H1 (cell line): ENCODE data around the gene ZNF473. TPM values are rescaled to one million over a fixed set of nuclear protein-coding genes. Genes with fewer than 3 reads are reported as not detected.

Source experiments
- CTCF ChIA-PET: fragments of 300-600 bp; sonication (Branson Sonifier 250); formaldehyde crosslinking; loops from one replicate; lab custom pipeline; 2021; ENCODE audit not compliant: partially characterized antibody; lab: Charles Lee
- POLR2A ChIA-PET: fragments of 300-600 bp; sonication (Branson Sonifier 250); formaldehyde crosslinking; loops from one replicate; lab custom pipeline; 2021; ENCODE audit warnings: inconsistent platforms; ENCODE audit not compliant: partially characterized antibody; lab: Charles Lee
- DNase-seq, 2 experiments: peaks; one replicate each; pipeline versions ENCODE4 v3.0.0 to v3.0.0-alpha.2; 2010 to 2022; ENCODE audit warnings: low spot score in 2 of 2, low read depth in 1 of 2, mixed read lengths in 1 of 2
- FAIRE-seq: peaks from 2 replicates; lab custom pipeline; 2011; peaks lifted over from hg19 to GRCh38; lab: Jason Lieb, UNC
- H2AFZ ChIP-seq: 2 replicates; pipeline ENCODE4 v1.8.1; 2012; ENCODE audit warnings: low read length, inconsistent platforms
- H2AK5ac ChIP-seq: 2 replicates; pipeline ENCODE4 v1.6.1; 2013; ENCODE audit warnings: low read depth, low read length
- H2BK120ac ChIP-seq: replicated peaks from 2 replicates; pipeline ENCODE3; 2013; ENCODE audit warnings: low read depth, low read length, inconsistent platforms
- H2BK12ac ChIP-seq: 2 replicates; pipeline ENCODE4 v1.6.1; 2013; ENCODE audit warnings: low read depth, low read length
- H2BK15ac ChIP-seq: 2 replicates; pipeline ENCODE4 v1.6.1; 2013; ENCODE audit warnings: low read length
- H2BK20ac ChIP-seq: 2 replicates; pipeline ENCODE4 v1.6.1; 2013; ENCODE audit warnings: low read length
- H2BK5ac ChIP-seq: 2 replicates; pipeline ENCODE4 v1.6.1; 2013; ENCODE audit warnings: low read depth, low read length
- H3K14ac ChIP-seq: 2 replicates; pipeline ENCODE4 v1.6.1; 2013; ENCODE audit warnings: inconsistent platforms; ENCODE audit not compliant: insufficient read length
- H3K18ac ChIP-seq: 2 replicates; pipeline ENCODE4 v1.6.1; 2013; ENCODE audit warnings: low read length; ENCODE audit errors: extremely low read depth
- H3K23ac ChIP-seq: 2 replicates; pipeline ENCODE4 v1.6.1; 2013; ENCODE audit warnings: inconsistent platforms; ENCODE audit not compliant: insufficient read length
- H3K23me2 ChIP-seq: 2 replicates; pipeline ENCODE4 v1.6.1; 2013; ENCODE audit warnings: low read depth, low read length
- H3K27ac ChIP-seq: 2 replicates; pipeline ENCODE4 v1.6.1; 2011; ENCODE audit warnings: low read depth, low read length, inconsistent platforms
- H3K27me3 ChIP-seq, 4 experiments: replicated peaks in 1 of 4; 1 replicate in 1 of 4; 2 replicates in 3 of 4; pipeline versions ENCODE4 v1.6.1 to v1.8.1; 2011 to 2013; ENCODE audit warnings: low read length in 3 of 4, mild to moderate bottlenecking in 3 of 4, inconsistent platforms in 2 of 4, mixed read lengths in 2 of 4, moderate library complexity in 1 of 4; ENCODE audit not compliant: control insufficient read depth in 3 of 4, insufficient read depth in 3 of 4; ENCODE audit errors: extremely low read depth in 1 of 4
- H3K36me3 ChIP-seq, 4 experiments: 2 replicates each; pipeline versions ENCODE4 v1.6.1 to v1.8.1; 2011 to 2013; ENCODE audit warnings: mild to moderate bottlenecking in 4 of 4, low read length in 3 of 4, moderate library complexity in 2 of 4, control low read depth in 1 of 4, inconsistent platforms in 1 of 4; ENCODE audit not compliant: insufficient read depth in 4 of 4, control insufficient read depth in 2 of 4
- H3K4ac ChIP-seq: replicated peaks from 2 replicates; pipeline ENCODE3; 2013; ENCODE audit warnings: low read length, low read depth, mixed read lengths, inconsistent platforms; ENCODE audit not compliant: insufficient read length
- H3K4me1 ChIP-seq, 4 experiments: replicated peaks in 1 of 4; 1 replicate in 1 of 4; 2 replicates in 3 of 4; pipeline versions ENCODE4 v1.6.1 to v1.8.1; 2011 to 2013; ENCODE audit warnings: low read length in 3 of 4, inconsistent platforms in 2 of 4, mixed read lengths in 1 of 4; ENCODE audit not compliant: insufficient read depth in 4 of 4, control insufficient read depth in 3 of 4
- H3K4me2 ChIP-seq, 2 experiments: 2 replicates each; pipeline versions ENCODE4 v1.6.1 to v1.8.1; 2011 to 2013; ENCODE audit warnings: low read depth in 2 of 2, low read length in 2 of 2, control low read depth in 1 of 2, inconsistent platforms in 1 of 2, mild to moderate bottlenecking in 1 of 2; ENCODE audit not compliant: insufficient read depth in 1 of 2
- H3K4me3 ChIP-seq, 4 experiments: fragments of 200-600, 300-600 bp in 1 of 4; sonication (generic), shearing (Covaris generic), sonication (Bioruptor Twin) in 1 of 4; 2 replicates each; pipeline versions ENCODE4 v1.5.1 to v1.8.1; 2011 to 2016; ENCODE audit warnings: low read length in 4 of 4, low read depth in 3 of 4, control low read depth in 2 of 4, inconsistent platforms in 2 of 4, mild to moderate bottlenecking in 2 of 4, mixed read lengths in 1 of 4, moderate library complexity in 1 of 4; ENCODE audit not compliant: insufficient read depth in 2 of 4; ENCODE audit errors: extremely low read depth in 1 of 4
- H3K56ac ChIP-seq: replicated peaks from 2 replicates; pipeline ENCODE3; 2013; ENCODE audit warnings: low read depth, mild to moderate bottlenecking, mixed read lengths, low read length, inconsistent platforms; ENCODE audit not compliant: insufficient read length
- H3K79me1 ChIP-seq: 2 replicates; pipeline ENCODE4 v1.6.1; 2013; ENCODE audit warnings: low read depth, low read length, control low read depth
- H3K79me2 ChIP-seq, 2 experiments: 2 replicates each; pipeline versions ENCODE4 v1.6.1 to v1.8.1; 2012 to 2013; ENCODE audit warnings: low read length in 2 of 2, mild to moderate bottlenecking in 2 of 2, inconsistent platforms in 1 of 2; ENCODE audit not compliant: insufficient read depth in 2 of 2, control insufficient read depth in 1 of 2
- H3K9ac ChIP-seq, 4 experiments: replicated peaks in 1 of 4; 1 replicate in 1 of 4; 2 replicates in 3 of 4; pipeline versions ENCODE4 v1.6.1 to v1.8.1; 2011 to 2013; ENCODE audit warnings: low read depth in 3 of 4, low read length in 3 of 4, control low read depth in 2 of 4, mild to moderate bottlenecking in 2 of 4, moderate library complexity in 2 of 4, inconsistent platforms in 1 of 4; ENCODE audit errors: extremely low read depth in 1 of 4
- H3K9me3 ChIP-seq, 2 experiments: 2 replicates each; pipeline versions ENCODE4 v1.6.1 to v1.8.1; 2012 to 2013; ENCODE audit warnings: mild to moderate bottlenecking in 2 of 2, moderate library complexity in 2 of 2, control low read depth in 1 of 2, inconsistent platforms in 1 of 2, low read depth in 1 of 2, low read length in 1 of 2, mixed read lengths in 1 of 2; ENCODE audit not compliant: insufficient read depth in 2 of 2
- H4K20me1 ChIP-seq, 2 experiments: replicated peaks in 1 of 2; 2 replicates each; pipeline versions ENCODE3 to v1.8.1; 2011 to 2013; ENCODE audit warnings: inconsistent platforms in 2 of 2, low read length in 2 of 2, mild to moderate bottlenecking in 1 of 2; ENCODE audit not compliant: insufficient read depth in 2 of 2, control insufficient read depth in 1 of 2
- H4K5ac ChIP-seq: 2 replicates; pipeline ENCODE4 v1.6.1; 2013; ENCODE audit warnings: low read length, low read depth, mixed read lengths, inconsistent platforms; ENCODE audit not compliant: insufficient read length
- H4K8ac ChIP-seq: 2 replicates; pipeline ENCODE4 v1.8.0; 2013; ENCODE audit warnings: mild to moderate bottlenecking, moderate library complexity, low read length, inconsistent platforms; ENCODE audit not compliant: insufficient read depth; ENCODE audit errors: extremely low read depth
- H4K91ac ChIP-seq: replicated peaks from 2 replicates; pipeline ENCODE3; 2013; ENCODE audit warnings: low read length, mixed read lengths, inconsistent platforms; ENCODE audit not compliant: insufficient read length
- ATF2 ChIP-seq: IDR thresholded peaks from 2 replicates; pipeline ENCODE4 v1.6.1; 2012; ENCODE audit warnings: low read length, inconsistent platforms
- GABPA ChIP-seq: IDR thresholded peaks from 2 replicates; pipeline ENCODE4 v1.6.1; 2011; ENCODE audit warnings: mild to moderate bottlenecking, low read length, moderate library complexity, borderline replicate concordance; ENCODE audit not compliant: insufficient read depth
- KDM4A ChIP-seq: IDR thresholded peaks from one replicate; pipeline ENCODE4 v1.7.1; 2012; ENCODE audit warnings: low read depth, mild to moderate bottlenecking, moderate library complexity, low read length, inconsistent platforms; ENCODE audit not compliant: severe bottlenecking
- RAD21 ChIP-seq, 2 experiments: IDR thresholded peaks in 1 of 2; conservative IDR thresholded peaks in 1 of 2; 2 replicates each; pipeline ENCODE4 v1.6.1; 2011; ENCODE audit warnings: low read depth in 2 of 2, low read length in 2 of 2, improper control_type of control experiment in 1 of 2, inconsistent platforms in 1 of 2, mild to moderate bottlenecking in 1 of 2, moderate library complexity in 1 of 2
- WGBS, 2 experiments: shearing (Covaris generic) in 1 of 2; methylation state at CpG; one replicate each; pipeline versions ENCODE4 v1.1.6 to v1.1.7; 2013 to 2015; ENCODE audit warnings: low lambda C conversion rate in 2 of 2, mixed read lengths in 2 of 2, inconsistent platforms in 1 of 2, low coverage in 1 of 2, missing lambda C conversion rate in 1 of 2; ENCODE audit not compliant: insufficient replicate concordance in 2 of 2, insufficient coverage in 1 of 2, insufficient read length in 1 of 2; ENCODE audit errors: extremely low coverage in 1 of 2, missing lambda C conversion rate in 1 of 2; 5-methylcytosine and 5-hydroxymethylcytosine counted together
- polyA plus RNA-seq, 7 experiments: library from polyadenylated mRNA; depleted of rRNA in 3 of 7; stranded (reverse) in 5 of 7; unstranded in 2 of 7; fragments of >200 nt in 5 of 7; fragments of 200-250 nt in 2 of 7; gene quantifications; 1 replicate in 5 of 7; 2 replicates in 1 of 7; 4 replicates in 1 of 7; pipeline versions ENCODE4 v1.2.1 to v1.2.3, GENCODE V29; 2011 to 2013; ENCODE audit warnings: missing spikeins in 2 of 7, mixed read lengths in 2 of 7
- total RNA-seq: library from RNA; stranded (reverse); fragmentation: NEBNext Ultra II Directional; extraction: Animal tissue kit (Norgen Biotek cat#: 25700); gene quantifications from 2 replicates; pipeline ENCODE4 v1.2.1, GENCODE V29; 2021

Gene ZNF473
- total and polyA plus RNA-seq, 2 of the 8 experiments (the other 6 are each of a cell fraction or from before 2014, with no cell fraction given), result 5.2 to 11.7 TPM

- Histone ChIP-seq H3K4me2 (no peak overlapping the region), H3K9ac (no peak overlapping the region), H3K4me3 (no peak overlapping the region), H2BK15ac (no peak overlapping the region), H3K56ac (no peak overlapping the region), H3K4me1 (no peaks in the 10 kb centered on the region), H3K23ac (no peak overlapping the region), H3K79me2 (no peaks in the 10 kb centered on the region), H2AFZ (no peak overlapping the region), H2BK5ac (no peak overlapping the region), H2BK120ac (no peak overlapping the region), H3K36me3 (no peaks in the 10 kb centered on the region; a peak in 1 of 8 replicates), H4K20me1 (peaks cover 3 to 27% of the 10 kb centered on the region in 2 experiments), H3K18ac (no peak overlapping the region), H2AK5ac (no peak overlapping the region), H4K91ac (no peak overlapping the region), H3K27me3 (no peaks in the 10 kb centered on the region), H4K5ac (no peak overlapping the region), H3K14ac (no peak overlapping the region), H4K8ac (no peak overlapping the region), H2BK20ac (no peak overlapping the region), H3K79me1 (no peaks in the 10 kb centered on the region), H3K9me3 (no peaks in the 10 kb centered on the region), H3K4ac (no peak overlapping the region), H3K23me2 (no peaks in the 10 kb centered on the region), H3K27ac (no peak overlapping the region), H2BK12ac (no peak overlapping the region)
- DNase-seq, result no peak
- 84% methylated on average over 11 of the region's 11 CpGs; no CpG with 5 or more reads in 1 of the 2 experiments for WGBS, 2 experiments
- ChIA-PET POLR2A (interaction anchor here (0.6 to 6.1 kb wide), 4 partner anchors 7 to 67 kb away, joined by 3 to 36 read pairs (median 10); partner anchors contain the start of gene NUP62), CTCF (interaction anchor here (0.7 to 16.2 kb wide), 20 partner anchors 10 to 270 kb away, joined by 3 to 231 read pairs (median 6); partner anchors contain the start of gene NUP62)
- no peak for FAIRE-seq
- TF ChIP-seq RAD21 (IDR thresholded peaks at IDR 0.05 in 1 of 2, conservative IDR thresholded peaks at IDR 0.05 in 1 of 2; ENCODE audit: low read depth in 2 of 2, low read length in 2 of 2), result no peak
- no peak for TF ChIP-seq ATF2
- TF ChIP-seq KDM4A, result no peak
- no peak for TF ChIP-seq GABPA
Observed at GRCh38 chr19:49984491-49984890, 41.3 kb upstream of the ZNF473 start.
